ENCODE results near the gene APOC3.
"Not testable (repeated sequence)": the region's sequence is repeated elsewhere in the genome, so short reads cannot be mapped to it uniquely, and the experiment has no call there.

Gene APOC3

DNA sequence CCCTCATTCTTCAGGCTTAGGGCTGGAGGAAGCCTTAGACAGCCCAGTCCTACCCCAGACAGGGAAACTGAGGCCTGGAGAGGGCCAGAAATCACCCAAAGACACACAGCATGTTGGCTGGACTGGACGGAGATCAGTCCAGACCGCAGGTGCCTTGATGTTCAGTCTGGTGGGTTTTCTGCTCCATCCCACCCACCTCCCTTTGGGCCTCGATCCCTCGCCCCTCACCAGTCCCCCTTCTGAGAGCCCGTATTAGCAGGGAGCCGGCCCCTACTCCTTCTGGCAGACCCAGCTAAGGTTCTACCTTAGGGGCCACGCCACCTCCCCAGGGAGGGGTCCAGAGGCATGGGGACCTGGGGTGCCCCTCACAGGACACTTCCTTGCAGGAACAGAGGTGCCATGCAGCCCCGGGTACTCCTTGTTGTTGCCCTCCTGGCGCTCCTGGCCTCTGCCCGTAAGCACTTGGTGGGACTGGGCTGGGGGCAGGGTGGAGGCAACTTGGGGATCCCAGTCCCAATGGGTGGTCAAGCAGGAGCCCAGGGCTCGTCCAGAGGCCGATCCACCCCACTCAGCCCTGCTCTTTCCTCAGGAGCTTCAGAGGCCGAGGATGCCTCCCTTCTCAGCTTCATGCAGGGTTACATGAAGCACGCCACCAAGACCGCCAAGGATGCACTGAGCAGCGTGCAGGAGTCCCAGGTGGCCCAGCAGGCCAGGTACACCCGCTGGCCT, 641 bp downstream of the APOC3 start:
- no peak for DNase-seq (ENCODE audit: low spot score)
- FAIRE-seq: no peak

GRCh38 chr11:116831790-116832349, 2.2 kb downstream of the APOC3 start:
- no peak for FAIRE-seq

GRCh38 chr11:116832350-116833290, 2.9 kb downstream of the APOC3 start:
- DNase-seq (ENCODE audit: low spot score) (no peak), FAIRE-seq (no peak)

More at GRCh38 chr11:116831790-116832349, 2.2 kb downstream of the APOC3 start:
- no peak for DNase-seq (ENCODE audit: low spot score)

- DNase-seq (ENCODE audit: low spot score) (no peak), FAIRE-seq (no peak)
These were observed 3.7 kb downstream of the APOC3 start for GRCh38 chr11:116833491-116833815.

DNA sequence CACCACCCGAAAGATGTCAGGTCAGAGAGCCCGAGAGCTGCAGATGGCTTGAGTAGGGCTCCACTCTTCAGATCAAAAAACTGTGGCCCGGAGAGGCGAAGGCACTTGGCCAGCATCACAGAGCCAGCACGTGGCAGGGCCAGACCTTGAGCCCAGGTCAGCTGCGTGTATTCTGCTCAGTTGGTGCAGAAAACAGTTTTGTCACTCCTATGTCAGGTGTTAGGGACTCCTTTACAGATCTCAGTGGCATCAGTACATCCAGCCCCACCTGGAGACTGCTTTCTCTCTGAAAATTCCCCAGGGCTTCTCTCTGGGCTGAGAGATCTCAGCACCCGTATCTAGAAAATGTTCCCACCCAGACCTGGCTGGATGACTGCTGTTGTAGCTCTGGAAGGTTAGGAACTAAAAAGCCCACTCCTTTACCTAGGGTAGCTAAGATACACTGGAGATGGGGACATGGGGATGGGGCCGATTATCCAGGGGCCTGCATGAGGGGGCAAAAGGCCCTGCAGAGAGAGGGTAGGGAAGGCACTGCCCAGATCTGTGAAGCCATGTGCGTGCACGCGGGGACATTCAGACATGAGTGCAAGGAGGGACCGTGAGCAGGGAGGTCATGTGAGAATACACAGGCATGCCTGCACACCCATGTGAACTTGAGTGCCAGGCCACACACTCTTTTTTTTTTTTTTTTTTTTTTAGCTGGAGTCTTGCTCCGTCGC, 4.3 kb downstream of the APOC3 start:
- no peak for DNase-seq (ENCODE audit: low spot score)
- no peak for FAIRE-seq

- FAIRE-seq: not testable (repeated sequence)
These were observed 4.9 kb downstream of the APOC3 start for GRCh38 chr11:116834535-116835041.

DNA sequence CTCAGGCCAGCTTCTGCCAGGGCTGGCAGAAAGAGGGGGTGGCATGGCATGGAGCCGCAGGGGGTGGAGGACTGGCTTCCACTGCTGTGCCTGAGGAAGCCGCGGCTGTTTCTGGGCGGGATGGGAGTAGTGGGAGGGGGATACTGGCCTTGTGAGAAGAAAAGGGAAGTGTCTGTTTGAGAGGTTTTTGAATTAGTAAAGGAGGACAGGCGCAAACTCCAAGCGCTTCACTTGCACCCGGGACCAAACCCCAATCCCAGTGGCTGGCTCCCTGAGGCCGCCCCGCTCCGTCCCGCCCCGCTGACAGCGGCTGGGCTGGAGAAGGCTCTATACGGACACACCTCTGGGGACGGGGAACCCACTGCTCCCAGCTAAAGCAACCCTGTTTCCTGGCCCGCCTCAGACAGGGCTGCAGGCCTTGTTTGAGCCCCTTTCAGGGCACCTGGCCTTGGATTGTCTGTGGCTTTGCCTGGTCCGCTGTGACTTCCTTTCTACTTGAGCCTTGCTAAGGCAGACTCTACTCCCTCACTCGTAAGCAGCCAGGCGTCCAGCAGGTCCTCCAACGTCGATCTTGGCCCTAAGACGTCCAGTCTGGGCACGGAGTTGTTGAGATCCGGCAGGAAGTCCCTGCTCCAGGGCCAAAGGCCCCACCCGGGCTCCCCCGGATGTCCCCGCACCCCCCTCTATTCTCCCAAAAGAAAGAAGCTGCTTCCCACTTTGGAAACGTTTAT, 5.5 kb downstream of the APOC3 start:
- DNase-seq (ENCODE audit: low spot score): no peak
- FAIRE-seq: no peak

More at GRCh38 chr11:116834535-116835041, 4.9 kb downstream of the APOC3 start:
- DNase-seq (ENCODE audit: low spot score): not testable (repeated sequence)

DNA sequence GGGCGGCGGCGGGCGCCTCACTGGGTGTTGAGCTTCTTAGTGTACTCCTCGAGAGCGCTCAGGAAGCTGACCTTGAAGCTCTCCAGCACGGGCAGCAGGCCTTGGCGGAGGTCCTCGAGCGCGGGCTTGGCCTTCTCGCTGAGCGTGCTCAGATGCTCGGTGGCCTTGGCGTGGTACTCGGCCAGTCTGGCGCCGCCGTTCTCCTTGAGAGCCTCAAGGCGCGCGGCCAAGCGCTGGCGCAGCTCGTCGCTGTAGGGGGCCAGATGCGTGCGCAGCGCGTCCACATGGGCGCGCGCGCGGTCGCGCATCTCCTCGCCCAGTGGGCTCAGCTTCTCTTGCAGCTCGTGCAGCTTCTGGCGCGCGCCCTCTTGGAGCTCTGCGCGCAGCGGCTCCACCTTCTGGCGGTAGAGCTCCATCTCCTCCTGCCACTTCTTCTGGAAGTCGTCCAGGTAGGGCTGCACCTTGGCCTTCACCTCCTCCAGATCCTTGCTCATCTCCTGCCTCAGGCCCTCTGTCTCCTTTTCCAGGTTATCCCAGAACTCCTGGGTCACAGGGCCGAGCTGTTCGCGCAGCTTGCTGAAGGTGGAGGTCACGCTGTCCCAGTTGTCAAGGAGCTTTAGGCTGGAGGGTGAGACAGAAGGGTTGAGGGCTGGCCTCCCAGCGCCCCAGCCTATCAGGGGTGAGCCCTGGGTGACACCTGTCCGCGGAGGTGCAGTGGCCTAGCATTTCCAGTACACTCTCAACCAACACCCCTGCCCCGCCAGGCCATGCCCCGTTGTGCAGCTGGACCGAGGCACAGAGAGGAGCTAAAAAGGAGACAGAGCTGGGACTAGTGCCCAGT, 6.3 kb downstream of the APOC3 start:
- FAIRE-seq (no peak), DNase-seq (ENCODE audit: low spot score) (peak; percentile 79)

- FAIRE-seq: no peak
- no peak for DNase-seq (ENCODE audit: low spot score)
These were observed 6.9 kb downstream of the APOC3 start for GRCh38 chr11:116836632-116836991.

DNA sequence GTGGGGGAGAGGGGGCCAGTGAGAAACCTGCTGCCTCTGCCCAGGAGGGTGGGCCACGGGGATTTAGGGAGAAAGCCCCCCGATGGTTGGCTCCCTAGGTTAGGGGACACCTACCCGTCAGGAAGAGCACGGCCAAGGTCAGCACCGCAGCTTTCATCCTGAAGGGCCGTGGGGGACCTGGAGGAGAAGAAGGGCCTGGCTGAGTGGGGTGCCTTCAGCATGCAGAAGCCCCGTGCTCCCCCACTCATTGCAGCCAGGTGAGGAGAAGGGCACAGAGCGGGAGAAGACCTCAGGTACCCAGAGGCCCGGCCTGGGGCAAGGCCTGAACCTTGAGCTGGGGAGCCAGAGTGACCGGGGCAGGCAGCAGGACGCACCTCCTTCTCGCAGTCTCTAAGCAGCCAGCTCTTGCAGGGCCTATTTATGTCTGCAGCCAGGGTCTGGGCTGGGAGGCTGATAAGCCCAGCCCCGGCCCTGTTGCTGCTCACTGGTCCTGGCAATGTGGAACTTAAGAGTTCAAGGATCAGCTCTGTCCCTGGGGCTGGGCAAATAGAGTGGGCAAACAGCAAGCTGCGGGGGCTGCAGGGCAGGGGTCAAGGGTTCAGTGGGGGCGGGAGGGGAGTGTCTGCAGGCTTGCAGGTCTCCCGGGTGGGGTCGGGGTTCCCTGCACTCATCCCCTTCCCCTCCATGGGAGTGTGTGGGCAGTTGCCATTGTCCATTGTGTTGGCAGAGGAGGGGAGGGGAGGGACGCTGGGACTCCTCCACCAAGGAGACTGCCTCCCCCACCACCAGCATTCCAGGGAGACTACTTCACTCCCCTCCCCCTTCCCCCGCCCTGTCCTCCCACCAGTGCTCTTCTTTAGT, 7.8 kb downstream of the APOC3 start, which contains the start of gene APOA1:
TSS of gene APOA1 (minus strand) at position 392 of the 861 bp plus-strand sequence. CDS start at position 157, 235 bp downstream.
- FAIRE-seq: no peak
- DNase-seq (ENCODE audit: low spot score): no peak

DNA sequence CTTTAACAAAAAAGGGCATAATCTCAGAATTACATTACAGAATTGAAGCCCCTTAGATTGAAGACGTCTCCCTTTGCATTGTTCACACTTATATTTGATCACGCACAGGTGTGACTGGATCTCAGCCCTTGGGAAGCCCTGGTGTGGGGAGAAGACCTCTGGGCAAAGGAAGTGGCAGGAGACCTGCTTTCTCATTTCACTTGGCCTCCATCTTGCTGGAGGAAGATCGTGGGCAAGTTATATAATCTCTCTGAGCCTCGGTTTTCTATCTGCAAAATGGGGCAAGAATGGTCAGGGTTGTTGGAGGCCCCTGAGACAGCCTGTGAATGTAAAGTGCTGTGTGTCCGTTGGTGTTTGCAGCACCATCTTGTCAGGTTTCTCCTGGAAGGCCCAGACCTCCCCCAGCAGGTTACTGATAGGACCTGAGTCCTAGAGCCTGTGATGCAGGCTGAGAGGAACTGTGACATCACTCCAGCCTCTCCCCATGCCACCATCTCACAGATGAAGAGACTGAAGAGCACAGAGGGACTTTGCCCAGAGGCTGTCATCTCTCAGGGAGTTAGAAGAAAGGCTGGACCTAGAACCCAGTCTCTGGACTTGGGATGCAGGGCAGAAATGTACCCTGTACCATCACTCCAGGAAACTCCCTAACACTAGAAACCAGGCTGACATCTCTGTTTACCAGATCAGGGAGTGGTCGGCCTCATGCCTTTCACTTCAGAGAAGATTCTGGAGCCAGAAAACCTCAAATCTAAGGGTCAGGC, 8.8 kb downstream of the APOC3 start:
- no peak for FAIRE-seq
- no peak for DNase-seq (ENCODE audit: low spot score)

DNA sequence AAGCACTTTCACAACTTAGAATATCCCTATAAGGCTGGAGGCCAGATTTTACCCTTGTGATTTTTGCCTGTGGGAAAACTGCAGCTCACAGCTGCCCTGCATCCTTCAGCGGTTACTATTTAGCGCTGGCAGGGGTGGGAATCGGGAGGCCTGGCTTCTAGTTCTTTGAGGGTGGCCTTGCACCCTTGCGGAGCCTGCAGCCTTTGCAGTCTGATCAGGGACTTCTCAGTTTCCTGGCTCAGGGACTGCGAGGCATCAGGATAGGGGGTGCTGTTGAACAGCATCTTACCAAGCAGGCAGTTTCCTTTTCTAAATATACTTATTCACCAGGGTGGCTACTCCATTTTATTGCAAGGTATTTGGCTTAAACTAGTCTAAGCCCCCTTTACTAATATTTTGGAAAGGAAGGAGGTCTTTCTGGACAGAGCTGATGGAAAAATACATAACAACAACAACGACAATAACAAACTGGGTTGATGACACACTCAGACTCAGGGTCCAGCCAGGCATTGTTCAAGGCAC, 10.6 kb downstream of the APOC3 start:
- FAIRE-seq (no peak), DNase-seq (ENCODE audit: low spot score) (no peak)

DNA sequence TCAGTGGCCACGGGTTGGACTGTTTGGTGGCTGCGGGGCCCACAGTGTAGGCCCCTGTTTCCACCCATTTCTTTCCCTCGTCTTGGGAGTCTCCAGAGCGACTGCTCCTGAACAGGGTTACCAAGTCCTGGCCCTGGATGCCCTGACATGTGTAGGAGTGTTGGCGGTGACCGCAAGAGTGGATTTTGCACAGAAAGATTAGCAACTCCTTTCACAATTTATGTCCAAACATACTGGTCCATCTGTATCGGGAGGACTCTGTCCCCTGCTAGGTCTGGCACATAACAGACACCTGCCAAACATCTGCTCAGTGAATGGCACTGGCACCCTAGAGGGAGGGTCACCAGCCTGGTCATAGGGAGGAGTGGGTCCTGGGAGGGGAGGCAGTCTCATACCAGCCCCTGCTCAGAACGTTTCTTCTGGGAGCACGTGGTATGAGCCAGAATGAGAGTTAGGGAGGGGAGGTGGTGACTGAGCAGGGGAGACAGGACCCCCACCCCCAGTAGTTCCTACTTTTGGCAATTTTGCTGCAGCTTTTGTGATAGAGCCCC, 11.1 kb downstream of the APOC3 start:
- FAIRE-seq (no peak), DNase-seq (ENCODE audit: low spot score) (no peak)

DNA sequence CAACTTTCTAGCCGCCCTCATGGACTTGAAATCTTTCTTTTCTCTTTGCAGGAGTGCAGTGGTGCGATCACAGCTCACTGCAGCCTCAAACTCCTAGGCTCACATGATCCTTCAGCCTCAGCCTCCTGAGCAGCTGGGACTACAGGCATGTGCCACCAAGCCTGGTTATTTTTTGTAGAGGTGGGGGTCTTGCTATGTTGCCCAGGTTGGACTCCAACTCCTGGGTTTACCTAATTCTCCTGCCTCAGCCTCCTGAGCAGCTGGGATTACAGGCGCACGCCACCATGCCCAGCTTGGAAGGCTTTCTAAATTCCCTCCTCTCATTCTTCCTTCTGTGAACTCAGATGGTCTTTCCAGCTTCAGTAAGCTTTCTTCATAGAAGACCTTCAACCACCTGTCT, 12.4 kb downstream of the APOC3 start:
- DNase-seq (ENCODE audit: low spot score) (no peak), FAIRE-seq (no peak)

DNA sequence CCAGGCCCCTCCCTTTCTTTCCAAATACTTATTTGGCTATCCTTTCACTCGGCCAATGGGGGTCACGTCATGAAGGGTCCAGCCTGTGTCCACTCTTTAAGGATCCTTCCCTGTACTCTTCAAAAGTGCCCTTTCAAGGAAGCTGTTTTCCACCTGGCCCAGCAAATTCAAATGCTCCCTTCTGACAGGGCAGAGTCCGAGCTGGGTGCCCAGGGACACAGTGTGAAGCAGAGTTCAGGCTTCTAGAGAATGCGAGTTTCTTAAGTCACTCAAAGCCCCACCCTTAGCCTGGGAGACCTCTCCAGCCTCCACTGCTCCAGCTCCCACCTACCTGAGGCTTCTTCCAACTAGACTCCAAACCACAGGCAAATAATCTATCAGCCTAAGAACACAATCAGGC, 13.2 kb downstream of the APOC3 start:
- FAIRE-seq (no peak), DNase-seq (ENCODE audit: low spot score) (no peak)

DNA sequence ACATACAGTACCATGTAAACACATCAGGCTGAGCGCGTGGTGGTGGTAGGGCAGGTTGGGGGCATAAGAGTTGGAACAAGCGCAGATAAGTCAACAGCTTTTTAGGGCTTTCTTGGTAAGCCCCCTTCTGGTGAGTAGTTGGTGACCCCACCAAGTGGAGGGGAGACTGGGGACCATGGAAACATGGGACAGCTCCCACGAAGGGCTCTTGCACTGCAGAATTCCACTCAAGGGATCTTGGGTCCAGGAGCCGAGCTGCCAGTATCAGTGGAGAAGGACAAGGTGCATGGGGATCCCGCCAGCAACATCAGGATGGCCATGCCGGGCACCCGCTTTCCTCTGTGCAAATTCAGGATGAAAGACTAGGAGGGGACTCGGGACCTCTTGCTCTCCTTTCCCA, 14.0 kb downstream of the APOC3 start:
- no peak for FAIRE-seq
- no peak for DNase-seq (ENCODE audit: low spot score)

DNA sequence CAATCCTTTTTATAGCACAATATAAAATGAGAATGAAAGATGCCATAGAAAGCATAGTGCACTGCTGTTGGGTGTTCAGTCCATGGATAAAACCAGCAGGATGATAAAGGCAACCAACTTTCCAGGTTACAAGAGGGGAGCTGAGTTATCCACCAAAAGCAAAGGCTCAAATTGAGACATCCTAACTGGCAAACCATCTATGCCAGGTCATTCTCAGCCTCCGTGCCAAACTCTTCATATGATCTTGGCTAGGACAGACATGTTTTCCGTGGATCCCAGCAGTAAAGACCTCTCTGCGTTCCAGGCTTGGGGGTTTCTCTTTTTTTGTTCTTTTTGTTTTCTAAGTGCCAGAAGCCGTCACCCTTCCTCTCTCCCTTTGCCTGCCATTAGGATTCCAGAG, 15.0 kb downstream of the APOC3 start:
- DNase-seq (ENCODE audit: low spot score) (no peak), FAIRE-seq (no peak)
